GM18873 (cell line): Measurements from ENCODE around the gene PYCARD.
"Not testable (repeated sequence)": the region's sequence is repeated elsewhere in the genome, so short reads cannot be mapped to it uniquely, and the experiment has no call there.

ENCODE experiments used
- ATAC-seq: cut with Tn5 transposase; IDR thresholded peaks from one replicate; pipeline ENCODE4 v1.9.1; 2021; ENCODE audit warnings: mild to moderate bottlenecking, moderate library complexity, moderate number of reproducible peaks; ENCODE audit not compliant: unreplicated experiment, low FRiP score

The PYCARD gene

DNA sequence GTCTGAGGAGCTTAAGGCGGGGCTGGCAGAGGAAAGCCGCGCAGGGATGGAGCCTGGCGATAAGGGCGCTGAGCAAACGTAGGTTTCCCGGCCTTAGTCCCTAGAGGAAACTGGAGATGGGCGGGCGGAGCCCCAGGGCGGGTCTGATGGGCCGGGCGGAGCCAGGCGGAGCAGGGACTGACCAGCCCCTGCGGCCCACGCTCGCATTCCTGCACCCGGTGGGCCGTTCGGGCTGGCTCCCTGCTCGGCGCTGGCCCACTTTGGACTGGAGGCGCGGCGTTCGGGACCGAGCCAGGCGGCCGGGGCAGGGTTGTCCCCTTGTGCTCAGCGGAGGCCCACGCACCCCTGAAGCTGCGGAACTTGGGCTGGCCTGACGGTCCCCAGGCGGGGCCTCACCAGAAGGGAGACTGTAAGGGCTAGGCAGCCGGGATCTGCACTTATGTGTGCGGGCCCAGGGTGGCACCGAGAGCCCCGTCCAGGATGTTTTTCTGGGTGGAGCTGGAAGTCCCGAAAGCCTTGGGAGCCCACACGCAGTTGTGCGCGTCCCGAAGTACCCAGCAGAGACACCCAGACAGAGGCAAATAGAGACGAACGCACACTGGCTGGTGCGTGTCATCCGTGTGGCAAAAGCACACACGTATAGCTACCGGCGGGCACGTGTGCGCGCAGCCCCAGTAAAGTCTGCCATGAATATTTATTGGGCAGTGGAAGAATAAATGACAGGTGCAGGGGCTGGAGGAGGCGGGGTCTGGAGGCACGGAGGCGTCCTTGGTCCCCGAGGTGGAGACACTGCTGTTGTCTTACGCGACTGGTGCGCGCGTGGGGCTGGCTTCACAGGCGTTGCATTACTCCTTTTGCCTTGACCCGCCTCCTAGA lies 13.0 kb upstream of the PYCARD start:
- ATAC-seq, result no peak

DNA sequence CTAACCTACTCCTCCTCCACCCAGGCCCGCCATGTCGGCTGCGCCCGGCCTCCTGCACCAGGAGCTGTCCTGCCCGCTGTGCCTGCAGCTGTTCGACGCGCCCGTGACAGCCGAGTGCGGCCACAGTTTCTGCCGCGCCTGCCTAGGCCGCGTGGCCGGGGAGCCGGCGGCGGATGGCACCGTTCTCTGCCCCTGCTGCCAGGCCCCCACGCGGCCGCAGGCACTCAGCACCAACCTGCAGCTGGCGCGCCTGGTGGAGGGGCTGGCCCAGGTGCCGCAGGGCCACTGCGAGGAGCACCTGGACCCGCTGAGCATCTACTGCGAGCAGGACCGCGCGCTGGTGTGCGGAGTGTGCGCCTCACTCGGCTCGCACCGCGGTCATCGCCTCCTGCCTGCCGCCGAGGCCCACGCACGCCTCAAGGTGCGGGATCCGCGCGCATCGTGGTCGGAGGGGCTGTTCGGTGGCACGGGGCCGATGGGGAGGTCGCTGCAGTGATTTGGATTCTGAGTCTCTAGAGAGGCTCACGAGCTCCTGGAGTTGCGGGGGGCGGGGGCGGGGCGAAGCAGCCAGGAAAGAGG lies 12.2 kb upstream of the PYCARD start:
- ATAC-seq, result no peak

- no peak for ATAC-seq
These were observed 11.5 kb upstream of the PYCARD start, which contains the start of gene TRIM72 for GRCh38 chr16:31213877-31214707. Gene TRIM72 (plus strand): TSS chr16:31214119. CDS start chr16:31214739, 620 bp downstream.

DNA sequence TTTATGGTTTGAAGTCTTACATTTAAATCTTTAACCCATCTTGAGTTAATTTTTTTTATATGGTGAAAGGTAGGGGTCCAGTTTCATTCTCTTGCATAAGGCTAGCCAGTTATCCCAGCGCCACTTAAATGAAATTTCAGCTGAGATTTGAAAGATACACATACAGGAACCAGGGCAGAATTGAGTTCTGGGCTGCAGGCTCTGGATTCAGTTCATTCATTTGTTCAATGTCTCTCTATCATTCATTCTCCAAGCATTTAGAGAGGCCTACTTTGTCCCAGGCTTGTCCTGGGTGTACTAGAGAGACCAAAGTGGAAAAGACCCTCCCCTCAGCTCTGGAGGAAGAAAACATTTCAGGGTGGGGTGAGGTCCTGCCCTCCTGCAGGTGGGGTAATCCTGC lies 10.8 kb upstream of the PYCARD start:
- ATAC-seq, result no peak

- ATAC-seq, result no peak
These were observed 4.2 kb upstream of the PYCARD start for GRCh38 chr16:31206776-31207175.

DNA sequence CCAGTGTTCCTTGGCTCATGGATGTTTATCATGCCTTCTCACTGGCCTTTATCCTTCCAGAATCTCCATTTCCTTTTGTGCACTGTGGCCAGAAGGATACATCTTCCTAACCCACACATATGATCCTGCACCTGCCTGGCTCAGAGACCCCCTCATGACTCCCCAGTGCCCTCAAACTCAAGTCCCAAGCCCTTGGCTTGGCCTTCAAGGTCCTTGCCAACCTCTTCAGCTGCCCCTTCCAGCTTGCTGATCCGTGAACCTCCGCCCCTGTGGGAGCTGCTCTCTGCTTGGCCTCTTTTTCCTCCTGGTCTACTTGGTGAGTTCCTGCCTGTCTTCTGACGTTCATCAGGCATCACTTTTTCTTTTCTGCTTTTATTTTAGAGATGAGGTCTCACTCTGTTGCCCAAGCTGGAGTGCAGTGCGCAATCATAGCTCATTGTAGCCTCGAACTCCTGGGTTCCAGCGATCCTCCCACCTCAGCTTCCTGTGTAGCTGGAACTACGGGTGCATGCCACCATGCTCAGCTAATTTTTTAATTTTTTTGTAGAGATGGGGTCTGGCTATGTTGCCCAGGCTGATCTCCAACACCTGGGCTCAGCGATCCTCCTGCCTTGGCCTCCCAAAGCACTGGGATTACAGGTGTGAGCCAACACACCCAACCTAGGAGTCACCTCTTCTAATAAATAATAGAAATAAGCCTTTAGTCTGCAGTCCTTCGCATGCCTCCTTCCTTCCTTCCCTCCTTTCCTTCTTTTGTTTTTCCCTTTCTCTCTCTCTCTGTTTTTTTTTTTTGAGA lies 2.5 kb upstream of the PYCARD start:
- ATAC-seq, result no peak

DNA sequence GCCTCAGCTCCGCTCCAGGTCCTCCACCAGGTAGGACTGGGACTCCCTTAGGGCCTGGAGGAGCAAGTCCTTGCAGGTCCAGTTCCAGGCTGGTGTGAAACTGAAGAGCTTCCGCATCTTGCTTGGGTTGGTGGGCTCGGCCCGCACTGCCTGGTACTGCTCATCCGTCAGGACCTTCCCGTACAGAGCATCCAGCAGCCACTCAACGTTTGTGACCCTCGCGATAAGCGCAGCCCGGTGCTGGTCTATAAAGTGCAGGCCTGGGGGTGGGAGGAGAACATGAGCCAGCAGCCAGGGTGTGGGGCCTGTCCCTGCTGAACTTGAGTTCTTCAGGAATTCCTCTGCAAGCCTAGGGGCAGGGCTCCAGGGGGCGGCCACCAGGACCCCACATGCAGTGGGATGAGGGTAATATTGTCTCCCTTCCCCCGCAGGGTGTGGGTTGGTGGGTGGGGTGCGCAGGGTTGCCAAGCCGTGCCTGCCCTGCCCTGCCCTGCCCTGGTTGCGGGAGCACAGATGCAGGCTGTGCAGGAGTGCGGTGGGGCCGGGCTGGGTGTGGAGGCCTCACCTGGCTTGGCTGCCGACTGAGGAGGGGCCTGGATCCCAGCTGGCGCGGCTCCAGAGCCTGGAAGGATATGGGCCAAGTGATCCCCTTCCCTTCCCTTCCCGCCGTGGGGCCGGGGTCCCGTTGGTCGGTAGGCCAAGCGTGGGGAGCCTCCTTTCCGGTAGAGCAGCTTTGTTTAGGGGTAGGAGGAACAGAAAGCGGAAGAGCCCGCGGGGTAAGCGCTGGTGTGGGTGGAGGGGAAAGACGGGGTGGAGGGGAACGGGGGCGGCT lies 762 bp downstream of the PYCARD start:
- ATAC-seq, result no peak

DNA sequence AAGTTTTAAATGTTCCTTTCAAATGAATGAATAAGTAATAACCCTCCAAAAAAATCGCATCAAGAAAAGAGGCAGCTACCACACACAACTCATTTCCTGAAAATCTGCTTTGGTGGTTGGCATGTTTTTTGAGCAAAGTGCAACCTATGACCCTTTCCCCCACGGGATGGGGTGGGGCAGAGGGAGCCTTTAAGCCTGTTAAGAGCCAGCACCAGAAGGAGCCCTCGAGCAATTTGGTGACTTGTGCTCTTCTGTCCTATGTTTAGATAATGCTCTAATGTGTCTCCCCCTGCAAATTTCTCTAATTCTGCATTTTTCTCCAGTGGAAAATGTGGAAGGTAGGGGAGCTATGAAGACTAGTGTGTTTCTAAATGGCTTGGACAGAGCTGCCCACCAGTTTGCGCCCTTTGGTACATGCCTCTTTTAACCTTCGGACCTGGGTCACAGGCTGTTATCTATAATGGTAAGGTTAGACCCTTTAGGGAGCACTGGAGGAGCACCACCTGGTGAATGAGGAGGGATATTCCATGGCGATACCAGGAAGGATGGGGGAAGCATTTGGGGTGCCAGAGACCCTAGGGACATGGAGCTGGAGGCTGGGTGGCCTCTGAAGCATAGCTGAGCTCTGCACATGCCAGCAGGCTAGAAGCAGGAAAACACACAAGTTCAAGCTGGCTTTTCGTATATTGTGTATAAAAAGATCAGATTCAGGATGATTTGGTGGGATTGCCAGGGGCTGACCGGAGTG lies 1.6 kb downstream of the PYCARD start:
- ATAC-seq, result no peak

GRCh38 chr16:31200111-31200510 lies 2.4 kb downstream of the PYCARD start:
- not testable (repeated sequence) for ATAC-seq

DNA sequence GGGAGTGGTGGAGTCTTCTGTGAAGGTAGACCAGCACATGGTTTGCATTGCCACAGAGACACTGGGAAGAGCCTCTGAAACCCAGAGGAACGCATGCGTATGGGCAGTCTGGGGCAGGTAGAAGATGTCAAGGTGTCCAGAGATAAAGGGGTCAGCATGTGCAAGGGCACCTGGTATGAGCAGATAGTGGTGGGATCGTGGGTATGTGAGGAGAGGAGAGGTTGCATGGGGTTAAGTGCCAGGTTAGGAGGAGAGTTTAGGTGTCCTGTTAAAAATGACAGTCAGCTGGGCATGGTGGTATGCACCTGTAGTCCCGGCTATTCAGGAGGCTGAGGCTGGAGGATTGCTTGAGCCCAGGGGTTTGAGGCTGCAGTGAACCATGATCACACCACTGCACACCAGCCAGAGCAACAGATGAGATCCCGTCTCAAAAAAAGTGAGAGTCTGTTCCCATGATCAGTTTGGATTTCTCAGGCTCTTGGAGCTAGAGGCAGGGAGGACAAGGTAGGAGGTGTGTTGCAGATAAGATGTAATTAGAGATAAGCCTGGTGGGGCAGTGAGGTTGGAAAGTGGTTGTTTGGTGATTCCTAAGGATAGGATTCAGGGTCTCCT lies 3.0 kb downstream of the PYCARD start:
- ATAC-seq, result no peak

- no peak for ATAC-seq
These were observed 4.2 kb downstream of the PYCARD start for GRCh38 chr16:31198207-31198882.

GRCh38 chr16:31196324-31197088 lies 6.1 kb downstream of the PYCARD start:
- ATAC-seq, result no peak

DNA sequence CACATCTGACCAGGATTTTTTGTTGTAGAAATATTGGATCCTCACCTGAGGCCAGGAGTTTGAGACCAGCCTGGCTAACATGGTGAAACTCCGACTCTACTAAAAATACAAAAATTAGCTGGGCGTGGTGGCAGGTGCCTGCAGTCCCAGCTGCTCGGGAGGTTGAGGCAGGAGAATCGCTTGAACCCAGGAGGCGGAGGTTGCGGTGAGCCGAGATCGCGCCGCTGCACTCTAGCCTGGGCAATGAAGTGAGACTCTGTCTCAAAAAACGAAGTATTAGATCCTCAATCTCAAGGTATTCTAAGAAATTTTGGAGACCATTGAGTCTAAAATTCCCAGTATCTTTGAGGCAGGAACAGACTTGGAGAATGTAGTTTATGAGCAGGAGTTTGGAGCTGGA lies 6.7 kb downstream of the PYCARD start:
- ATAC-seq, result not testable (repeated sequence)

DNA sequence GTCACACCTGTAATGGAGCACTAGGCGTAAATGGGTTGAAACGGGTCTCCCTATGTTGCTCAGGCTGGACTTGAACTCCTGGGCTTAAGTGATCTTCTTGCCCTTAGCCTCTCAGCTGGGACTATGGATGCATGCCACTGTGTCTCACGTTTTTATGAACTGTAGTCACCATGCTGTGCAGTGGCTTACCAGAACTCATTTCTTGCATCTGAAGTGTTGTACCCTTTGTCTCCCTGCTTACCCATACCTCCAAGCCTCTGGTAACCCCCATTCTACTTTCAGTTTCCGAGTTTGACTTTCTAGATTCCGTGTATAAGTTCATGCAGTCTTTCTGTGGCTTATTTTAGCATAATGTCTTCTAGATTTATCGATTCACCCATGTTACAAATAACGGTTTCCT lies 7.7 kb downstream of the PYCARD start:
- ATAC-seq, result no peak

- no peak for ATAC-seq
These were observed 8.7 kb downstream of the PYCARD start for GRCh38 chr16:31193874-31194273.

GRCh38 chr16:31192856-31193642 lies 9.5 kb downstream of the PYCARD start:
- ATAC-seq, result no peak
